ENCODE results near the gene BLOC1S5.

Gene BLOC1S5

DNA sequence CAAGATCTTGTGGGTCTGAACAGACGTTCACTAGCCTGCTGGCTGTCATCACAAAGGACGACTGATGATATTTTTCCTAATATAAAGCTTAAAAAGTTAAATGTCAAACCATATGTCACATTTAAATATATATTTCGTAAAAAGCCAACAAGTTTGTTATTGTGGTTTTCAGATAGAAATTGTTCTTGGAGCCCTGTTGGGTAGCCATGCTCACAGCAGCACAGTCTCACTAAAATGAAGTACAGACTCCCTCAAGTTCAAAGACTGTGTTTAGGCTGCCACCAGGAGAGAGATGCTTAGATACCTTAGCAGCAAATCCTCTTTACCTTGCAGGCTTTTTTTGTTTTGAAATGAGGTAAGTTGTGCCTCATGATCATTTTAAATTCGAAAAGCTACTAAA lies 20.4 kb upstream of the BLOC1S5 start:
- Histone ChIP-seq H3K36me3 (peaks cover 60% of the 10 kb centered on the region), H3K4me3 (ENCODE audit: low read depth, low read length) (no peak overlapping the region), H3K27ac (no peak overlapping the region), H3K27me3 (ENCODE audit: insufficient read depth, low read depth, severe bottlenecking) (no peaks in the 10 kb centered on the region), H3K9me3 (ENCODE audit: severe bottlenecking) (peaks cover 2% of the 10 kb centered on the region)
- TF ChIP-seq, protein P1, sequence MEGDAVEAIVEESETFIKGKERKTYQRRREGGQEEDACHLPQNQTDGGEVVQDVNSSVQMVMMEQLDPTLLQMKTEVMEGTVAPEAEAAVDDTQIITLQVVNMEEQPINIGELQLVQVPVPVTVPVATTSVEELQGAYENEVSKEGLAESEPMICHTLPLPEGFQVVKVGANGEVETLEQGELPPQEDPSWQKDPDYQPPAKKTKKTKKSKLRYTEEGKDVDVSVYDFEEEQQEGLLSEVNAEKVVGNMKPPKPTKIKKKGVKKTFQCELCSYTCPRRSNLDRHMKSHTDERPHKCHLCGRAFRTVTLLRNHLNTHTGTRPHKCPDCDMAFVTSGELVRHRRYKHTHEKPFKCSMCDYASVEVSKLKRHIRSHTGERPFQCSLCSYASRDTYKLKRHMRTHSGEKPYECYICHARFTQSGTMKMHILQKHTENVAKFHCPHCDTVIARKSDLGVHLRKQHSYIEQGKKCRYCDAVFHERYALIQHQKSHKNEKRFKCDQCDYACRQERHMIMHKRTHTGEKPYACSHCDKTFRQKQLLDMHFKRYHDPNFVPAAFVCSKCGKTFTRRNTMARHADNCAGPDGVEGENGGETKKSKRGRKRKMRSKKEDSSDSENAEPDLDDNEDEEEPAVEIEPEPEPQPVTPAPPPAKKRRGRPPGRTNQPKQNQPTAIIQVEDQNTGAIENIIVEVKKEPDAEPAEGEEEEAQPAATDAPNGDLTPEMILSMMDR (IDR thresholded peaks at IDR 0.05; ENCODE audit: low read depth, low read length), result no peak
- DNase-seq, result no peak

DNA sequence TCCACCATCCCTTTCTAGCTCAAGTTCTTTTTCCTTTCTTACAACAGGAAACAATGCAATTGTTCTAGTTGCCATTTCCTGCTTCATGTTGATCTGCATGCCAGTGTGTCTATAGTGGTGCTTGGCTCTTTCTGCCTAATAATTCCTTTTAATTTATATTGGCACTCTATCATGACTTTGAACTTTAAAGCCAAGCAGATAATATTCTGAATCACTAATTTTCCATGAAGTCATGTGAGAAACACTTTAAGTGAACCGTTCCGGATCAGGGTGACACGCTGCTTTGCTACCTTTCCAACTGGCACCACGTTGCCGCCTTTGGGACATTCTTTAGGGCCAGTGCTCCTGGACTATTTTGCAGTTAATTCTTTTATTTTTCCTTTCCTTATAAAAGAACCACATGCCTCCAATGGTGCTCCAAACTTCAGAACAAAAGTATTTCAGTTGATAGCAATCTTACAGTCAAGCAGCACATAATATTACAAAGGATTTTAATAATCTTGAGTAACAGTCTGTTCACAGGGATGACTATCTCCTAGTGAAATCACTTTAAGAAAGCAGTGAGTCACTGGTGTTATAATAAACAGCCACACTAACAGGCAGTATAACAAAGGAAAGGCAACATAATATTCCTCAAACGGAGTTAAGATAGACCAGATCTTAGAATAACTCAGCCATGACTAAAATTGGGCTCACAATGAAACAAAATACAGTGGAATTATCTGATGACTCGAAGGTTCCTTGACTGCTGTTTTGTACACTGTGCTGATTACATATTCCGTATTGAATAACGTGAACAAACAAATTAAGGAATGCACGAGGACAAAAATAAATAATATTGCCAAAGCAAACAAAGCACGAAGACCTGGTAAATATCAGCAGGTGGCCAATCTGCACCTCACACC lies 19.0 kb upstream of the BLOC1S5 start:
- Histone ChIP-seq H3K27ac (no peak overlapping the region), H3K36me3 (peaks cover 46% of the 10 kb centered on the region), H3K27me3 (ENCODE audit: insufficient read depth, low read depth, severe bottlenecking) (no peaks in the 10 kb centered on the region), H3K4me3 (ENCODE audit: low read depth, low read length) (no peak overlapping the region), H3K9me3 (ENCODE audit: severe bottlenecking) (no peaks in the 10 kb centered on the region)
- TF ChIP-seq, protein P1 (IDR thresholded peaks at IDR 0.05; ENCODE audit: low read depth, low read length), result no peak
- DNase-seq, result no peak

GRCh38 chr6:8082572-8082953 lies 18.4 kb upstream of the BLOC1S5 start:
- H3K9me3 ChIP-seq (ENCODE audit: severe bottlenecking), result no peaks in the 10 kb centered on the region
- H3K27ac ChIP-seq, result no peak overlapping the region
- H3K27me3 ChIP-seq (ENCODE audit: insufficient read depth, low read depth, severe bottlenecking), result no peaks in the 10 kb centered on the region
- TF ChIP-seq, protein P1 (IDR thresholded peaks at IDR 0.05; ENCODE audit: low read depth, low read length), result no peak
- no peak overlapping the region for H3K4me3 ChIP-seq (ENCODE audit: low read depth, low read length)
- H3K36me3 ChIP-seq, result peaks cover 40% of the 10 kb centered on the region
- no peak for DNase-seq

- no peak for DNase-seq
- H3K9me3 ChIP-seq (ENCODE audit: severe bottlenecking), result no peaks in the 10 kb centered on the region
- H3K36me3 ChIP-seq, result peaks cover 22% of the 10 kb centered on the region
- no peaks in the 10 kb centered on the region for H3K27me3 ChIP-seq (ENCODE audit: insufficient read depth, low read depth, severe bottlenecking)
- H3K4me3 ChIP-seq (ENCODE audit: low read depth, low read length), result no peak overlapping the region
- H3K27ac ChIP-seq, result no peak overlapping the region
- TF ChIP-seq, protein P1 (IDR thresholded peaks at IDR 0.05; ENCODE audit: low read depth, low read length), result no peak
Observed at GRCh38 chr6:8080362-8081151, 16.4 kb upstream of the BLOC1S5 start.

GRCh38 chr6:8079126-8079525 lies 14.9 kb upstream of the BLOC1S5 start:
- Histone ChIP-seq H3K27me3 (ENCODE audit: insufficient read depth, low read depth, severe bottlenecking) (no peaks in the 10 kb centered on the region), H3K36me3 (peaks cover 14% of the 10 kb centered on the region), H3K27ac (no peak overlapping the region), H3K9me3 (ENCODE audit: severe bottlenecking) (no peaks in the 10 kb centered on the region), H3K4me3 (ENCODE audit: low read depth, low read length) (no peak overlapping the region)
- TF ChIP-seq, protein P1 (IDR thresholded peaks at IDR 0.05; ENCODE audit: low read depth, low read length), result no peak
- DNase-seq, result no peak
